K562 (cell line): Measurements from ENCODE around the gene ASF1B. TPM values are rescaled to one million over a fixed set of nuclear protein-coding genes. Genes with fewer than 3 reads are reported as not detected.

Experiments
- ASH1L ChIP-seq: fragments of 450-650 bp; IDR thresholded peaks from 2 replicates; pipeline ENCODE4 v1.6.1; 2018; ENCODE audit warnings: borderline replicate concordance, mild to moderate bottlenecking, low read depth; ENCODE audit not compliant: partially characterized antibody
- C11orf30 ChIP-seq: fragments of 450-650 bp; IDR thresholded peaks from 2 replicates; pipeline ENCODE4 v1.6.1; 2016; ENCODE audit warnings: low read depth, mild to moderate bottlenecking
- CAMTA2 ChIP-seq: fragments of 250-450 bp; sonication (Bioruptor Pico); conservative IDR thresholded peaks from 2 replicates; pipeline ENCODE4 v1.5.1; 2022
- CLOCK ChIP-seq: fragments of 250-450 bp; sonication (Bioruptor Pico); IDR thresholded peaks from 2 replicates; pipeline ENCODE4 v1.4.0; 2020; ENCODE audit warnings: mild to moderate bottlenecking, moderate library complexity, borderline replicate concordance
- ESRRB ChIP-seq: fragments of 250-450 bp; sonication (Bioruptor Pico); IDR thresholded peaks from 2 replicates; pipeline ENCODE4 v1.5.0; 2020; ENCODE audit warnings: mild to moderate bottlenecking, moderate library complexity, borderline replicate concordance
- FOS ChIP-seq: IDR thresholded peaks from 3 replicates; pipeline ENCODE4 v1.6.1; 2011; ENCODE audit not compliant: insufficient read length; ENCODE audit errors: extremely low read depth
- GATAD2A ChIP-seq: fragments of 450-650 bp; IDR thresholded peaks from 2 replicates; pipeline ENCODE4 v1.6.1; 2017
- MTF1 ChIP-seq: fragments of 250-450 bp; sonication (Bioruptor Pico); IDR thresholded peaks from 2 replicates; pipeline ENCODE4 v1.9.0; 2021; ENCODE audit warnings: moderate library complexity, mild to moderate bottlenecking, inconsistent platforms, borderline replicate concordance
- NR2C2 ChIP-seq, 2 experiments: fragments of 200-800 bp in 1 of 2; sonication (Bioruptor generic) in 1 of 2; sonication (generic) in 1 of 2; formaldehyde crosslinking in 1 of 2; IDR thresholded peaks; 2 replicates each; pipeline versions ENCODE4 v1.6.1 to v1.8.0; 2016 to 2022; ENCODE audit warnings: mild to moderate bottlenecking in 1 of 2, missing compliant biosample characterization in 1 of 2, missing genetic modification characterization in 1 of 2, missing genetic modification reagents in 1 of 2
- PRPF4 ChIP-seq: fragments of 200-400 bp; formaldehyde crosslinking; IDR thresholded peaks from one replicate; pipeline ENCODE4 v1.6.1; 2017; ENCODE audit warnings: low read length, low read depth, mild to moderate bottlenecking; ENCODE audit not compliant: insufficient read depth, poor library complexity, severe bottlenecking
- SMARCA4 ChIP-seq: fragments of 450-650 bp; IDR thresholded peaks from 2 replicates; pipeline ENCODE4 v1.6.1; 2016
- SMARCC2 ChIP-seq: fragments of 450-650 bp; IDR thresholded peaks from 2 replicates; pipeline ENCODE4 v1.6.1; 2017; ENCODE audit warnings: antibody characterized with exemption, moderate library complexity, mild to moderate bottlenecking, low read depth
- TAF7 ChIP-seq: fragments of 450-650 bp; IDR thresholded peaks from 2 replicates; pipeline ENCODE4 v1.6.1; 2016; ENCODE audit warnings: missing genetic modification characterization, missing compliant biosample characterization
- ZFP30 ChIP-seq: fragments of 250-450 bp; sonication (Bioruptor Pico); IDR thresholded peaks from 2 replicates; pipeline ENCODE4 v1.8.0; 2022; ENCODE audit warnings: moderate library complexity, mild to moderate bottlenecking, inconsistent platforms, borderline replicate concordance
- ZNF143 ChIP-seq: sonication (generic); formaldehyde crosslinking; IDR thresholded peaks from 2 replicates; pipeline ENCODE4 v1.9.0; 2022; ENCODE audit warnings: mild to moderate bottlenecking, missing genetic modification reagents
- ZNF212 ChIP-seq: fragments of 450-650 bp; formaldehyde crosslinking; IDR thresholded peaks from 2 replicates; pipeline ENCODE4 v1.4.0; 2020; ENCODE audit warnings: mild to moderate bottlenecking
- polyA plus RNA-seq, 8 experiments: library from polyadenylated mRNA; depleted of rRNA in 4 of 8; stranded (reverse) in 5 of 8; unstranded in 3 of 8; fragments of >200 nt; fragmentation: Nextera tagmentation in 2 of 8; fragmentation: Illumina TruSeq in 1 of 8; extraction: Ambion mirVana in 2 of 8; extraction: Trizol in 1 of 8; gene quantifications; 2 replicates each; pipeline versions ENCODE4 v1.2.1 to v1.2.3, GENCODE V29; 2011 to 2014; ENCODE audit warnings: inconsistent platforms in 1 of 8, missing spikeins in 1 of 8
- total RNA-seq, 7 experiments: library from RNA; depleted of rRNA in 6 of 7; stranded (reverse); fragments of >200 nt in 6 of 7; fragmentation: Illumina TruSeq in 2 of 7; extraction: Trizol in 2 of 7; gene quantifications; 2 replicates each; pipeline versions ENCODE4 v1.2.1 to v1.2.3, GENCODE V29; 2011 to 2021; ENCODE audit warnings: low replicate concordance in 1 of 7
- TF ChIP-seq, protein P1 (sequence below): fragments of 450-650 bp; IDR thresholded peaks from 2 replicates; pipeline ENCODE4 v1.6.1; 2016; ENCODE audit warnings: mild to moderate bottlenecking
- TF ChIP-seq, protein P2 (sequence below): IDR thresholded peaks from 2 replicates; pipeline ENCODE4 v1.6.1; 2011; ENCODE audit warnings: borderline replicate concordance, low read depth, mild to moderate bottlenecking, moderate library complexity, low read length; ENCODE audit not compliant: insufficient read depth, poor library complexity, severe bottlenecking

Gene ASF1B
- total and polyA plus RNA-seq, 9 of the 15 experiments (the other 6 are each of a cell fraction or from before 2014, with no cell fraction given) = 6.0 to 69.4 (median 53.3) TPM

GRCh38 chr19:14091081-14091812 is 45.1 kb downstream of the ASF1B start (continued):
- TF ChIP-seq, protein P1, sequence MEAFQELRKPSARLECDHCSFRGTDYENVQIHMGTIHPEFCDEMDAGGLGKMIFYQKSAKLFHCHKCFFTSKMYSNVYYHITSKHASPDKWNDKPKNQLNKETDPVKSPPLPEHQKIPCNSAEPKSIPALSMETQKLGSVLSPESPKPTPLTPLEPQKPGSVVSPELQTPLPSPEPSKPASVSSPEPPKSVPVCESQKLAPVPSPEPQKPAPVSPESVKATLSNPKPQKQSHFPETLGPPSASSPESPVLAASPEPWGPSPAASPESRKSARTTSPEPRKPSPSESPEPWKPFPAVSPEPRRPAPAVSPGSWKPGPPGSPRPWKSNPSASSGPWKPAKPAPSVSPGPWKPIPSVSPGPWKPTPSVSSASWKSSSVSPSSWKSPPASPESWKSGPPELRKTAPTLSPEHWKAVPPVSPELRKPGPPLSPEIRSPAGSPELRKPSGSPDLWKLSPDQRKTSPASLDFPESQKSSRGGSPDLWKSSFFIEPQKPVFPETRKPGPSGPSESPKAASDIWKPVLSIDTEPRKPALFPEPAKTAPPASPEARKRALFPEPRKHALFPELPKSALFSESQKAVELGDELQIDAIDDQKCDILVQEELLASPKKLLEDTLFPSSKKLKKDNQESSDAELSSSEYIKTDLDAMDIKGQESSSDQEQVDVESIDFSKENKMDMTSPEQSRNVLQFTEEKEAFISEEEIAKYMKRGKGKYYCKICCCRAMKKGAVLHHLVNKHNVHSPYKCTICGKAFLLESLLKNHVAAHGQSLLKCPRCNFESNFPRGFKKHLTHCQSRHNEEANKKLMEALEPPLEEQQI = no peak
- TF ChIP-seq CAMTA2 (CRISPR knock-in tag) = no peak
- no peak for TF ChIP-seq MTF1 (CRISPR knock-in tag)
- TF ChIP-seq PRPF4 = no peak
- TF ChIP-seq TAF7 (tag) = no peak
- TF ChIP-seq ZNF143 (CRISPR knock-in tag) = 0 out of 2 replicates have a peak, but pooled peaks have one; percentile 19
- no peak for TF ChIP-seq SMARCC2
- TF ChIP-seq GATAD2A = peak; percentile 93
- no peak for TF ChIP-seq ESRRB (CRISPR knock-in tag)
- no peak for TF ChIP-seq ZFP30 (CRISPR knock-in tag)
- no peak for TF ChIP-seq FOS
- TF ChIP-seq ASH1L = no peak
- TF ChIP-seq, protein P2, sequence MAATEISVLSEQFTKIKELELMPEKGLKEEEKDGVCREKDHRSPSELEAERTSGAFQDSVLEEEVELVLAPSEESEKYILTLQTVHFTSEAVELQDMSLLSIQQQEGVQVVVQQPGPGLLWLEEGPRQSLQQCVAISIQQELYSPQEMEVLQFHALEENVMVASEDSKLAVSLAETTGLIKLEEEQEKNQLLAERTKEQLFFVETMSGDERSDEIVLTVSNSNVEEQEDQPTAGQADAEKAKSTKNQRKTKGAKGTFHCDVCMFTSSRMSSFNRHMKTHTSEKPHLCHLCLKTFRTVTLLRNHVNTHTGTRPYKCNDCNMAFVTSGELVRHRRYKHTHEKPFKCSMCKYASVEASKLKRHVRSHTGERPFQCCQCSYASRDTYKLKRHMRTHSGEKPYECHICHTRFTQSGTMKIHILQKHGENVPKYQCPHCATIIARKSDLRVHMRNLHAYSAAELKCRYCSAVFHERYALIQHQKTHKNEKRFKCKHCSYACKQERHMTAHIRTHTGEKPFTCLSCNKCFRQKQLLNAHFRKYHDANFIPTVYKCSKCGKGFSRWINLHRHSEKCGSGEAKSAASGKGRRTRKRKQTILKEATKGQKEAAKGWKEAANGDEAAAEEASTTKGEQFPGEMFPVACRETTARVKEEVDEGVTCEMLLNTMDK = peak; percentile 15
- no peak for TF ChIP-seq ZNF212 (CRISPR knock-in tag)
- TF ChIP-seq CLOCK (CRISPR knock-in tag) = no peak
- no peak for TF ChIP-seq C11orf30
- peak; percentile 37; the same call in 1 of the 2 replicates for TF ChIP-seq SMARCA4
- TF ChIP-seq NR2C2 (CRISPR knock-in tag; IDR thresholded peaks at IDR 0.05) = peak; percentile 74
- peak; percentile 96 for TF ChIP-seq NR2C2 (tag; IDR thresholded peaks at IDR 0.05)
